GM12801 (cell line): ENCODE measurements around the gene CACNA2D1.

Experiments
- TF ChIP-seq, protein P1 (sequence below): IDR thresholded peaks from one replicate; pipeline ENCODE4 v1.5.1; 2011; ENCODE audit warnings: control low read depth; ENCODE audit not compliant: insufficient read length; ENCODE audit errors: extremely low read depth

The CACNA2D1 gene

DNA sequence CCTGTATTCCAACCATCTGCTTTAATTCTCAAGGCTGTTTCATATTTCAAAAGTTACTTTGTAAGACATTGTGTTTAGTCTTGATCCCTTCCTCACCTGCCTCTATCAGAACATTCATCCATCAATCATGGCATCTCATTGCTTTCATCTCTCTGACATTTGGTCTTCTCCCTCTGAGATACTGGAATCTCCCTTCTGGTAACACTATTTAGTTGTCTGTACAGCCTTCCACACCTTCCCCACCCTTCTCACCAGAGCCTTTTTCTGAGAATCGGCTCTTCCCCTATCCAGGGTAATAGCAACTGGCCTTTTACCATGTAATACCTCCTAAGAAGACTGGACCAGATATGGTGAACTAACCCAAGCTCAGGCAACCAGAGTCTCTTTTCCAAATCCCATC is 10.1 kb downstream of the CACNA2D1 start:
- TF ChIP-seq, protein P1, sequence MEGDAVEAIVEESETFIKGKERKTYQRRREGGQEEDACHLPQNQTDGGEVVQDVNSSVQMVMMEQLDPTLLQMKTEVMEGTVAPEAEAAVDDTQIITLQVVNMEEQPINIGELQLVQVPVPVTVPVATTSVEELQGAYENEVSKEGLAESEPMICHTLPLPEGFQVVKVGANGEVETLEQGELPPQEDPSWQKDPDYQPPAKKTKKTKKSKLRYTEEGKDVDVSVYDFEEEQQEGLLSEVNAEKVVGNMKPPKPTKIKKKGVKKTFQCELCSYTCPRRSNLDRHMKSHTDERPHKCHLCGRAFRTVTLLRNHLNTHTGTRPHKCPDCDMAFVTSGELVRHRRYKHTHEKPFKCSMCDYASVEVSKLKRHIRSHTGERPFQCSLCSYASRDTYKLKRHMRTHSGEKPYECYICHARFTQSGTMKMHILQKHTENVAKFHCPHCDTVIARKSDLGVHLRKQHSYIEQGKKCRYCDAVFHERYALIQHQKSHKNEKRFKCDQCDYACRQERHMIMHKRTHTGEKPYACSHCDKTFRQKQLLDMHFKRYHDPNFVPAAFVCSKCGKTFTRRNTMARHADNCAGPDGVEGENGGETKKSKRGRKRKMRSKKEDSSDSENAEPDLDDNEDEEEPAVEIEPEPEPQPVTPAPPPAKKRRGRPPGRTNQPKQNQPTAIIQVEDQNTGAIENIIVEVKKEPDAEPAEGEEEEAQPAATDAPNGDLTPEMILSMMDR: no peak

GRCh38 chr7:82430500-82431465 is 12.8 kb downstream of the CACNA2D1 start:
- TF ChIP-seq, protein P1: no peak

DNA sequence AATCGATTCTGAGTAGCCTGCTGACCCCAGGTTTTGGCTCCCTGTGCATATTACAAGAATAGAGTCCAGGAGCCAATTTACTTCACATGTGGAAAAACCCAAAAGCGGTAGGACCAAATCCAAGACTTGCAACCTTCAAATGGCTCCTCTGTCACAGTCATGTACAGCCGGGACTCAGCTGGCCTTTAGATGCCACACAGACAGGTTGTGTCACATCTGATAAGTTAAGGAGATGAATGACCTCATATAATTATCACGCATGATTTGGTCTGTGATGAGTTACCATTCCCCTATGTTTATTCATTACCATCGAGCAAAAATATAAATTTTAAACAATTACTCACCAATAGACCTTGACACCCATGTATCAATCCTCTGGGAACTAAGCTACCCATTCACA is 14.2 kb downstream of the CACNA2D1 start:
- TF ChIP-seq, protein P1: no peak

DNA sequence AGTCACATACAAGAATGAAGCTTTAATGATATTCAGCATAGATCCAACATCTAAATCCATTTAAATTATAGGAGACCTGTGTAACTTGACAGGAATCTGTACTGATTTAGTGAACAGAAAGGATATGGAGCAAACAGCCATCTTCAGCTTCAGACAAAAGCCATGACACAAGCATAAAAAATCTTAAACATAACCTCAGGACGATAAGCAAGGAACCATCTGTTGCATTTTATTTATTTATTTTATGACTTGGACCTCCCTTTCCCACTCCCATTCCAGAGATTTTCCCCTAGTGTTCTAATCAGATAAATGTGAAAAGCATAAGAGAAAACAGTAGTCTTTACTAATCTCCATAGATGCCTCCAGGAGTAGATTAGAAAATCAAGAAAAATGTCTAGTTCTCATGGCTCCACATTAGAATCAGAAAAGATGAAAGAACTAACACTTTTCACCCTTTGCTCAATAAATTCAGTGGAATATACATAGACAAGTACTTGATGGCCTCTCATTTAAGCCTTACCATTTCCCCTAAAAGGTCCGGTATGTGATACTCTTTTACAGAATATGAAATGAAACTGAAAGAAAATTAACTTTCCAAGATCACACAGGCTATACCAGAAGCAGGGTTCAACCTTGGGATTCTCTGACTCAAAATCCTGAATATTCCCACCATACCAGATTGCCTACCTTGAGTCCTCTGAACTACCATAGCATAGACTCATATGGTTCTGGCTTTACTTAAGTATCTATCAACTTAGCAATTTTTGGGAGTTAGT is 15.2 kb downstream of the CACNA2D1 start:
- TF ChIP-seq, protein P1: no peak

- TF ChIP-seq, protein P1: no peak
Measured at GRCh38 chr7:82423446-82423845, 20.1 kb downstream of the CACNA2D1 start.

DNA sequence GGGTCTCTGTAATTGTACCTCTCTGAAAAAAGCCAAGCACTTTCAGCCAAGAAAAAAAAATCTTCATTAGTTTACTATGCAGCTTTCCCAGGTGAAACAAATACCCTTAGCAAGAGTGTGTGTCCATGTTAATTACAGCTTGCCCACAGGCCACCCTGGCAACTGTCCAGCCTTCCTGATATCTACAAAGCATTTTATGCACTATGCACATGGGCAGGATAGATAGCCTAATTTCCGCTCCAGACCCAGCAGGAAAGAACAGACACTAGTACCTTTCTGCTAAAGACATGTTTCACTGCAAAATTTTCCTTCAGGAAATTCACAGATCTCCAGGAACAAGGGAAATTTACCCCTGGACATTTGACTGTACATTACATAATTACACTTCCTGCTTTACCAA is 24.4 kb downstream of the CACNA2D1 start:
- TF ChIP-seq, protein P1: no peak

GRCh38 chr7:82417898-82418297 is 25.7 kb downstream of the CACNA2D1 start:
- TF ChIP-seq, protein P1: no peak
